Spinal cord (tissue), 10 donors: ENCODE results near the gene GK2. TPM values are rescaled to one million over a fixed set of nuclear protein-coding genes. Genes with fewer than 3 reads are reported as not detected.

ENCODE experiments used
- DNase-seq, 6 donors: peaks; one replicate each; pipeline versions ENCODE4 v3.0.0 to v3.0.0-alpha.2; 2013 to 2015; ENCODE audit warnings: low spot score in 6 of 6, low read depth in 4 of 6
- H3K27ac ChIP-seq: one replicate; pipeline ENCODE4 v1.5.1; 2013; ENCODE audit warnings: low read depth, low read length, control low read depth
- H3K27me3 ChIP-seq: one replicate; pipeline ENCODE4 v1.6.1; 2013; ENCODE audit warnings: low read length; ENCODE audit not compliant: control insufficient read depth, insufficient read depth
- H3K36me3 ChIP-seq: one replicate; pipeline ENCODE4 v1.6.1; 2013; ENCODE audit warnings: low read length; ENCODE audit not compliant: control insufficient read depth, insufficient read depth
- H3K4me1 ChIP-seq: one replicate; pipeline ENCODE4 v1.6.1; 2013; ENCODE audit warnings: low read length; ENCODE audit not compliant: control insufficient read depth, insufficient read depth
- H3K4me3 ChIP-seq: one replicate; pipeline ENCODE4 v1.5.1; 2013; ENCODE audit warnings: low read depth, low read length, control low read depth
- H3K9me3 ChIP-seq: one replicate; pipeline ENCODE4 v1.6.1; 2013; ENCODE audit warnings: low read length; ENCODE audit not compliant: control insufficient read depth, insufficient read depth
- WGBS: methylation state at CpG from one replicate; pipeline ENCODE4 v1.1.5; 2013; ENCODE audit warnings: missing lambda C conversion rate; ENCODE audit not compliant: insufficient coverage; 5-methylcytosine and 5-hydroxymethylcytosine counted together
- long read RNA-seq, 4 donors: transcript quantifications; one replicate each; lab custom pipeline, GENCODE V29; 2026
- polyA plus RNA-seq, 2 donors: library from polyadenylated mRNA; unstranded; fragments of 120-200 nt; gene quantifications; one replicate each; pipeline ENCODE4 v1.2.1, GENCODE V29; 2013; ENCODE audit not compliant: insufficient read length in 2 of 2
- total RNA-seq, 2 donors: library from RNA; depleted of rRNA in 1 of 2; stranded (reverse); fragments of 120-200 nt in 1 of 2; fragments of >200 nt in 1 of 2; gene quantifications; one replicate each; pipeline versions ENCODE4 v1.2.3 to v1.2.4, GENCODE V29; 2013 to 2014
- donor health status: healthy.

GK2 gene
- not detected for total RNA-seq
- not detected for polyA plus RNA-seq
- long read RNA-seq, donor 1: 0 reads
- long read RNA-seq, donor 2: 0 reads
- long read RNA-seq, donor 3: 0 reads
- long read RNA-seq, donor 4: 0 reads

GRCh38 chr4:79408063-79408462 lies at the start of gene GK2:
GK2 (minus strand) TSS chr4:79408228; CDS start chr4:79408200, 28 bp downstream.
- no peaks in the 10 kb centered on the region for H3K27me3 ChIP-seq
- DNase-seq: no peak
- H3K4me3 ChIP-seq: no peak within 1 kb of the TSS
- H3K9me3 ChIP-seq: no peaks in the 10 kb centered on the region
- H3K4me1 ChIP-seq: no peaks in the 10 kb centered on the region
- H3K27ac ChIP-seq: no peak within 1 kb of the TSS
- WGBS: 93% methylated on average over 9 of the region's 16 CpGs
- H3K36me3 ChIP-seq: no peaks in the 10 kb centered on the region

- Histone ChIP-seq H3K4me1 (no peaks in the 10 kb centered on the region), H3K27me3 (no peaks in the 10 kb centered on the region), H3K9me3 (no peaks in the 10 kb centered on the region), H3K36me3 (no peaks in the 10 kb centered on the region), H3K4me3 (no peak overlapping the region), H3K27ac (no peak overlapping the region)
- WGBS: 75% methylated on average over 4 of the region's 5 CpGs
- DNase-seq: no peak
Measured at GRCh38 chr4:79455216-79455615, 47.2 kb upstream of the GK2 start.

GRCh38 chr4:79454656-79455055 lies 46.6 kb upstream of the GK2 start:
- Histone ChIP-seq H3K4me3 (no peak overlapping the region), H3K27ac (no peak overlapping the region), H3K4me1 (no peaks in the 10 kb centered on the region), H3K27me3 (no peaks in the 10 kb centered on the region), H3K36me3 (no peaks in the 10 kb centered on the region), H3K9me3 (no peaks in the 10 kb centered on the region)
- WGBS: no CpG with 5 or more reads among the region's 2 CpGs
- no peak for DNase-seq

GRCh38 chr4:79450053-79450452 lies 42.0 kb upstream of the GK2 start:
- DNase-seq: peak in 2 of 6 donors; percentile 9 to 10
- no peaks in the 10 kb centered on the region for H3K36me3 ChIP-seq
- no peaks in the 10 kb centered on the region for H3K4me1 ChIP-seq
- 45% methylated on average over 2 of the region's 2 CpGs for WGBS
- H3K9me3 ChIP-seq: no peaks in the 10 kb centered on the region
- no peak overlapping the region for H3K4me3 ChIP-seq
- no peak overlapping the region for H3K27ac ChIP-seq
- H3K27me3 ChIP-seq: no peaks in the 10 kb centered on the region

- Histone ChIP-seq H3K4me3 (no peak overlapping the region), H3K27ac (no peak overlapping the region), H3K4me1 (no peaks in the 10 kb centered on the region), H3K27me3 (no peaks in the 10 kb centered on the region), H3K9me3 (no peaks in the 10 kb centered on the region), H3K36me3 (no peaks in the 10 kb centered on the region)
- WGBS: 100% methylated on average over 2 of the region's 4 CpGs
- DNase-seq: peak in 1 of 6 donors; percentile 7
Measured at GRCh38 chr4:79446145-79446544, 38.1 kb upstream of the GK2 start.

GRCh38 chr4:79445371-79445781 lies 37.3 kb upstream of the GK2 start:
- 11% methylated on average over 1 of the region's 5 CpGs for WGBS
- Histone ChIP-seq H3K4me3 (no peak overlapping the region), H3K4me1 (no peaks in the 10 kb centered on the region), H3K9me3 (no peaks in the 10 kb centered on the region), H3K27ac (no peak overlapping the region), H3K27me3 (no peaks in the 10 kb centered on the region), H3K36me3 (no peaks in the 10 kb centered on the region)
- DNase-seq: peak in 5 of 6 donors; percentile 4 to 75 (median 13)

- DNase-seq: no peak
- WGBS: 100% methylated on average over 1 of the region's 3 CpGs
- Histone ChIP-seq H3K27ac (no peak overlapping the region), H3K4me3 (no peak overlapping the region), H3K9me3 (no peaks in the 10 kb centered on the region), H3K36me3 (no peaks in the 10 kb centered on the region), H3K27me3 (no peaks in the 10 kb centered on the region), H3K4me1 (no peaks in the 10 kb centered on the region)
Measured at GRCh38 chr4:79442422-79442821, 34.4 kb upstream of the GK2 start.

- Histone ChIP-seq H3K36me3 (no peaks in the 10 kb centered on the region), H3K4me3 (no peak overlapping the region)
- no peak for DNase-seq
Measured at GRCh38 chr4:79439489-79439888, 31.5 kb upstream of the GK2 start.

GRCh38 chr4:79431839-79432238 lies 23.8 kb upstream of the GK2 start:
- Histone ChIP-seq H3K4me1 (no peaks in the 10 kb centered on the region), H3K4me3 (no peak overlapping the region), H3K27me3 (no peaks in the 10 kb centered on the region), H3K27ac (no peak overlapping the region), H3K9me3 (no peaks in the 10 kb centered on the region), H3K36me3 (no peaks in the 10 kb centered on the region)
- no peak for DNase-seq
- WGBS: 100% methylated on average over 1 of the region's 1 CpG

More at GRCh38 chr4:79439489-79439888, 31.5 kb upstream of the GK2 start:
- Histone ChIP-seq H3K27me3 (no peaks in the 10 kb centered on the region), H3K4me1 (no peaks in the 10 kb centered on the region), H3K9me3 (no peaks in the 10 kb centered on the region), H3K27ac (no peak overlapping the region)
- no CpG with 5 or more reads among the region's 1 CpG for WGBS

GRCh38 chr4:79429113-79429903 lies 21.3 kb upstream of the GK2 start:
- Histone ChIP-seq H3K36me3 (no peaks in the 10 kb centered on the region), H3K27me3 (no peaks in the 10 kb centered on the region), H3K27ac (no peak overlapping the region), H3K9me3 (no peaks in the 10 kb centered on the region), H3K4me3 (no peak overlapping the region), H3K4me1 (no peaks in the 10 kb centered on the region)
- 46% methylated on average over 1 of the region's 2 CpGs for WGBS
- DNase-seq: no peak
